H1 (cell line): ENCODE data around the gene DGCR8. TPM values are rescaled to one million over a fixed set of nuclear protein-coding genes. Genes with fewer than 3 reads are reported as not detected.

Source experiments
- CTCF ChIA-PET: fragments of 300-600 bp; sonication (Branson Sonifier 250); formaldehyde crosslinking; loops from one replicate; lab custom pipeline; 2021; ENCODE audit not compliant: partially characterized antibody; lab: Charles Lee
- POLR2A ChIA-PET: fragments of 300-600 bp; sonication (Branson Sonifier 250); formaldehyde crosslinking; loops from one replicate; lab custom pipeline; 2021; ENCODE audit warnings: inconsistent platforms; ENCODE audit not compliant: partially characterized antibody; lab: Charles Lee
- DNase-seq, 2 experiments: peaks; one replicate each; pipeline versions ENCODE4 v3.0.0 to v3.0.0-alpha.2; 2010 to 2022; ENCODE audit warnings: low spot score in 2 of 2, low read depth in 1 of 2, mixed read lengths in 1 of 2
- FAIRE-seq: peaks from 2 replicates; lab custom pipeline; 2011; peaks lifted over from hg19 to GRCh38; lab: Jason Lieb, UNC
- H2AFZ ChIP-seq: 2 replicates; pipeline ENCODE4 v1.8.1; 2012; ENCODE audit warnings: low read length, inconsistent platforms
- H2AK5ac ChIP-seq: 2 replicates; pipeline ENCODE4 v1.6.1; 2013; ENCODE audit warnings: low read depth, low read length
- H2BK120ac ChIP-seq: replicated peaks from 2 replicates; pipeline ENCODE3; 2013; ENCODE audit warnings: low read depth, low read length, inconsistent platforms
- H2BK12ac ChIP-seq: 2 replicates; pipeline ENCODE4 v1.6.1; 2013; ENCODE audit warnings: low read depth, low read length
- H2BK15ac ChIP-seq: 2 replicates; pipeline ENCODE4 v1.6.1; 2013; ENCODE audit warnings: low read length
- H2BK20ac ChIP-seq: 2 replicates; pipeline ENCODE4 v1.6.1; 2013; ENCODE audit warnings: low read length
- H2BK5ac ChIP-seq: 2 replicates; pipeline ENCODE4 v1.6.1; 2013; ENCODE audit warnings: low read depth, low read length
- H3K14ac ChIP-seq: 2 replicates; pipeline ENCODE4 v1.6.1; 2013; ENCODE audit warnings: inconsistent platforms; ENCODE audit not compliant: insufficient read length
- H3K18ac ChIP-seq: 2 replicates; pipeline ENCODE4 v1.6.1; 2013; ENCODE audit warnings: low read length; ENCODE audit errors: extremely low read depth
- H3K23ac ChIP-seq: 2 replicates; pipeline ENCODE4 v1.6.1; 2013; ENCODE audit warnings: inconsistent platforms; ENCODE audit not compliant: insufficient read length
- H3K23me2 ChIP-seq: 2 replicates; pipeline ENCODE4 v1.6.1; 2013; ENCODE audit warnings: low read depth, low read length
- H3K27ac ChIP-seq: 2 replicates; pipeline ENCODE4 v1.6.1; 2011; ENCODE audit warnings: low read depth, low read length, inconsistent platforms
- H3K27me3 ChIP-seq, 4 experiments: replicated peaks in 1 of 4; 1 replicate in 1 of 4; 2 replicates in 3 of 4; pipeline versions ENCODE4 v1.6.1 to v1.8.1; 2011 to 2013; ENCODE audit warnings: low read length in 3 of 4, mild to moderate bottlenecking in 3 of 4, inconsistent platforms in 2 of 4, mixed read lengths in 2 of 4, moderate library complexity in 1 of 4; ENCODE audit not compliant: control insufficient read depth in 3 of 4, insufficient read depth in 3 of 4; ENCODE audit errors: extremely low read depth in 1 of 4
- H3K36me3 ChIP-seq, 4 experiments: 2 replicates each; pipeline versions ENCODE4 v1.6.1 to v1.8.1; 2011 to 2013; ENCODE audit warnings: mild to moderate bottlenecking in 4 of 4, low read length in 3 of 4, moderate library complexity in 2 of 4, control low read depth in 1 of 4, inconsistent platforms in 1 of 4; ENCODE audit not compliant: insufficient read depth in 4 of 4, control insufficient read depth in 2 of 4
- H3K4ac ChIP-seq: replicated peaks from 2 replicates; pipeline ENCODE3; 2013; ENCODE audit warnings: low read length, low read depth, mixed read lengths, inconsistent platforms; ENCODE audit not compliant: insufficient read length
- H3K4me1 ChIP-seq, 4 experiments: replicated peaks in 1 of 4; 1 replicate in 1 of 4; 2 replicates in 3 of 4; pipeline versions ENCODE4 v1.6.1 to v1.8.1; 2011 to 2013; ENCODE audit warnings: low read length in 3 of 4, inconsistent platforms in 2 of 4, mixed read lengths in 1 of 4; ENCODE audit not compliant: insufficient read depth in 4 of 4, control insufficient read depth in 3 of 4
- H3K4me2 ChIP-seq, 2 experiments: 2 replicates each; pipeline versions ENCODE4 v1.6.1 to v1.8.1; 2011 to 2013; ENCODE audit warnings: low read depth in 2 of 2, low read length in 2 of 2, control low read depth in 1 of 2, inconsistent platforms in 1 of 2, mild to moderate bottlenecking in 1 of 2; ENCODE audit not compliant: insufficient read depth in 1 of 2
- H3K4me3 ChIP-seq, 4 experiments: fragments of 200-600, 300-600 bp in 1 of 4; sonication (generic), shearing (Covaris generic), sonication (Bioruptor Twin) in 1 of 4; 2 replicates each; pipeline versions ENCODE4 v1.5.1 to v1.8.1; 2011 to 2016; ENCODE audit warnings: low read length in 4 of 4, low read depth in 3 of 4, control low read depth in 2 of 4, inconsistent platforms in 2 of 4, mild to moderate bottlenecking in 2 of 4, mixed read lengths in 1 of 4, moderate library complexity in 1 of 4; ENCODE audit not compliant: insufficient read depth in 2 of 4; ENCODE audit errors: extremely low read depth in 1 of 4
- H3K56ac ChIP-seq: replicated peaks from 2 replicates; pipeline ENCODE3; 2013; ENCODE audit warnings: low read depth, mild to moderate bottlenecking, mixed read lengths, low read length, inconsistent platforms; ENCODE audit not compliant: insufficient read length
- H3K79me1 ChIP-seq: 2 replicates; pipeline ENCODE4 v1.6.1; 2013; ENCODE audit warnings: low read depth, low read length, control low read depth
- H3K79me2 ChIP-seq, 2 experiments: 2 replicates each; pipeline versions ENCODE4 v1.6.1 to v1.8.1; 2012 to 2013; ENCODE audit warnings: low read length in 2 of 2, mild to moderate bottlenecking in 2 of 2, inconsistent platforms in 1 of 2; ENCODE audit not compliant: insufficient read depth in 2 of 2, control insufficient read depth in 1 of 2
- H3K9ac ChIP-seq, 4 experiments: replicated peaks in 1 of 4; 1 replicate in 1 of 4; 2 replicates in 3 of 4; pipeline versions ENCODE4 v1.6.1 to v1.8.1; 2011 to 2013; ENCODE audit warnings: low read depth in 3 of 4, low read length in 3 of 4, control low read depth in 2 of 4, mild to moderate bottlenecking in 2 of 4, moderate library complexity in 2 of 4, inconsistent platforms in 1 of 4; ENCODE audit errors: extremely low read depth in 1 of 4
- H3K9me3 ChIP-seq, 2 experiments: 2 replicates each; pipeline versions ENCODE4 v1.6.1 to v1.8.1; 2012 to 2013; ENCODE audit warnings: mild to moderate bottlenecking in 2 of 2, moderate library complexity in 2 of 2, control low read depth in 1 of 2, inconsistent platforms in 1 of 2, low read depth in 1 of 2, low read length in 1 of 2, mixed read lengths in 1 of 2; ENCODE audit not compliant: insufficient read depth in 2 of 2
- H4K20me1 ChIP-seq, 2 experiments: replicated peaks in 1 of 2; 2 replicates each; pipeline versions ENCODE3 to v1.8.1; 2011 to 2013; ENCODE audit warnings: inconsistent platforms in 2 of 2, low read length in 2 of 2, mild to moderate bottlenecking in 1 of 2; ENCODE audit not compliant: insufficient read depth in 2 of 2, control insufficient read depth in 1 of 2
- H4K5ac ChIP-seq: 2 replicates; pipeline ENCODE4 v1.6.1; 2013; ENCODE audit warnings: low read length, low read depth, mixed read lengths, inconsistent platforms; ENCODE audit not compliant: insufficient read length
- H4K8ac ChIP-seq: 2 replicates; pipeline ENCODE4 v1.8.0; 2013; ENCODE audit warnings: mild to moderate bottlenecking, moderate library complexity, low read length, inconsistent platforms; ENCODE audit not compliant: insufficient read depth; ENCODE audit errors: extremely low read depth
- H4K91ac ChIP-seq: replicated peaks from 2 replicates; pipeline ENCODE3; 2013; ENCODE audit warnings: low read length, mixed read lengths, inconsistent platforms; ENCODE audit not compliant: insufficient read length
- CBX5 ChIP-seq: fragments of 300-800, 300-1000 bp; sonication (generic); IDR thresholded peaks from 2 replicates; pipeline ENCODE4 v1.7.1; 2016; ENCODE audit warnings: antibody characterized with exemption, low read length, low read depth
- GABPA ChIP-seq: IDR thresholded peaks from 2 replicates; pipeline ENCODE4 v1.6.1; 2011; ENCODE audit warnings: mild to moderate bottlenecking, low read length, moderate library complexity, borderline replicate concordance; ENCODE audit not compliant: insufficient read depth
- MAFK ChIP-seq: IDR thresholded peaks from 2 replicates; pipeline ENCODE4 v1.6.1; 2012; ENCODE audit warnings: low read depth, mild to moderate bottlenecking, improper control_type of control experiment, low read length
- POLR2A ChIP-seq, 2 experiments: IDR thresholded peaks; 1 replicate in 1 of 2; 2 replicates in 1 of 2; pipeline ENCODE4 v1.6.1; 2011; ENCODE audit warnings: low read depth in 2 of 2, low read length in 2 of 2, mild to moderate bottlenecking in 2 of 2; ENCODE audit errors: control extremely low read depth in 1 of 2
- RXRA ChIP-seq: IDR thresholded peaks from 2 replicates; pipeline ENCODE4 v1.6.1; 2011; ENCODE audit warnings: low read depth, mild to moderate bottlenecking, low read length, moderate library complexity; ENCODE audit not compliant: insufficient read depth
- SIRT6 ChIP-seq: IDR thresholded peaks from one replicate; pipeline ENCODE4 v1.7.1; 2012; ENCODE audit warnings: low read length, inconsistent platforms
- SIX5 ChIP-seq: IDR thresholded peaks from 2 replicates; pipeline ENCODE4 v1.6.1; 2011; ENCODE audit warnings: mild to moderate bottlenecking, low read depth, low read length
- WGBS, 2 experiments: shearing (Covaris generic) in 1 of 2; methylation state at CpG; one replicate each; pipeline versions ENCODE4 v1.1.6 to v1.1.7; 2013 to 2015; ENCODE audit warnings: low lambda C conversion rate in 2 of 2, mixed read lengths in 2 of 2, inconsistent platforms in 1 of 2, low coverage in 1 of 2, missing lambda C conversion rate in 1 of 2; ENCODE audit not compliant: insufficient replicate concordance in 2 of 2, insufficient coverage in 1 of 2, insufficient read length in 1 of 2; ENCODE audit errors: extremely low coverage in 1 of 2, missing lambda C conversion rate in 1 of 2; 5-methylcytosine and 5-hydroxymethylcytosine counted together
- polyA plus RNA-seq, 7 experiments: library from polyadenylated mRNA; depleted of rRNA in 3 of 7; stranded (reverse) in 5 of 7; unstranded in 2 of 7; fragments of >200 nt in 5 of 7; fragments of 200-250 nt in 2 of 7; gene quantifications; 1 replicate in 5 of 7; 2 replicates in 1 of 7; 4 replicates in 1 of 7; pipeline versions ENCODE4 v1.2.1 to v1.2.3, GENCODE V29; 2011 to 2013; ENCODE audit warnings: missing spikeins in 2 of 7, mixed read lengths in 2 of 7
- total RNA-seq: library from RNA; stranded (reverse); fragmentation: NEBNext Ultra II Directional; extraction: Animal tissue kit (Norgen Biotek cat#: 25700); gene quantifications from 2 replicates; pipeline ENCODE4 v1.2.1, GENCODE V29; 2021
- TF ChIP-seq, protein P1 (sequence below): IDR thresholded peaks from 2 replicates; pipeline ENCODE4 v1.6.1; 2011; ENCODE audit warnings: low read length, improper control_type of control experiment
- TF ChIP-seq, protein P2 (sequence below): IDR thresholded peaks from 2 replicates; pipeline ENCODE4 v1.6.1; 2012; ENCODE audit warnings: low read length, inconsistent platforms
- TF ChIP-seq, protein P3 (sequence below): IDR thresholded peaks from 2 replicates; pipeline ENCODE4 v1.6.1; 2012; ENCODE audit warnings: inconsistent platforms

Gene DGCR8
- total and polyA plus RNA-seq, 2 of the 8 experiments (the other 6 are each of a cell fraction or from before 2014, with no cell fraction given) = 23.7 to 43.7 TPM

DNA sequence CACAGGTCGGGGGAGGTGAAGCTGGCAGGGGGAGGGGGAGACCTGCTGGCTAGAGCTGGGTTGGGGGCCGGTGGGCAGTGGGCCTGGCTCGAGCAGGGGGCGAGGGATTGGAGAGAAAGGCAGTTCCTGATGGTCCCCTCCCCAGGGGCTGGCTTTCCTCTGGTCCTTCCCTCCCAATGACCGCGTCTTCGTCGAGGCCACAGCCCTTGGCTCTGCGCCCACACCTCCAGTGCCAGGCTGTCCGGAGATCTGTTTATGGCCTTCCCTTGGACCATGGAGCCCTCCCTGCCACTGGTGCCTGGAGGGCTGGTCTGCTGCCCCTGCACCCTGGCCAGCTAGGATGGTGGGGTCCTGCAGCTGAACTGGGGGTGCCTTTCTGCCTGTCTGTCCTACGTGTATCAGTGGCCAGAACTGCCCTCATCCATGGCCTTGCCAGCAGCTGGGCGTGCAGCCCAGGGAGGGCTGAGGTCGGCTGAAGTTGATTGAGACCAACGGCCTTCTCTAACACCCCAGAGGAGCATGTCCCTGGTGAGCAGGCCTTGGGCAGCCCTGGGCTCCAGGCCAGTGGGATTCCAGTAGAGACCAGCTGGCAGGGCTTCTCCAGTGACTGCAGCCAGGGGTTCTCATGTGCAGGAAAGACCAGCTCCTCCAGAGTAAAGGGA is 46.9 kb upstream of the DGCR8 start:
- no peak overlapping the region for H3K56ac ChIP-seq
- TF ChIP-seq MAFK (no peak), GABPA (no peak), CBX5 (no peak), SIRT6 (no peak), RXRA (no peak), POLR2A (IDR thresholded peaks at IDR 0.05; ENCODE audit: control extremely low read depth in 1 of 2, low read depth in 2 of 2, low read length in 2 of 2) (no peak), SIX5 (no peak)
- TF ChIP-seq, protein P1, sequence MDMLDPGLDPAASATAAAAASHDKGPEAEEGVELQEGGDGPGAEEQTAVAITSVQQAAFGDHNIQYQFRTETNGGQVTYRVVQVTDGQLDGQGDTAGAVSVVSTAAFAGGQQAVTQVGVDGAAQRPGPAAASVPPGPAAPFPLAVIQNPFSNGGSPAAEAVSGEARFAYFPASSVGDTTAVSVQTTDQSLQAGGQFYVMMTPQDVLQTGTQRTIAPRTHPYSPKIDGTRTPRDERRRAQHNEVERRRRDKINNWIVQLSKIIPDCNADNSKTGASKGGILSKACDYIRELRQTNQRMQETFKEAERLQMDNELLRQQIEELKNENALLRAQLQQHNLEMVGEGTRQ = no peak
- TF ChIP-seq, protein P2, sequence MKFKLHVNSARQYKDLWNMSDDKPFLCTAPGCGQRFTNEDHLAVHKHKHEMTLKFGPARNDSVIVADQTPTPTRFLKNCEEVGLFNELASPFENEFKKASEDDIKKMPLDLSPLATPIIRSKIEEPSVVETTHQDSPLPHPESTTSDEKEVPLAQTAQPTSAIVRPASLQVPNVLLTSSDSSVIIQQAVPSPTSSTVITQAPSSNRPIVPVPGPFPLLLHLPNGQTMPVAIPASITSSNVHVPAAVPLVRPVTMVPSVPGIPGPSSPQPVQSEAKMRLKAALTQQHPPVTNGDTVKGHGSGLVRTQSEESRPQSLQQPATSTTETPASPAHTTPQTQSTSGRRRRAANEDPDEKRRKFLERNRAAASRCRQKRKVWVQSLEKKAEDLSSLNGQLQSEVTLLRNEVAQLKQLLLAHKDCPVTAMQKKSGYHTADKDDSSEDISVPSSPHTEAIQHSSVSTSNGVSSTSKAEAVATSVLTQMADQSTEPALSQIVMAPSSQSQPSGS = no peak
- TF ChIP-seq, protein P3, sequence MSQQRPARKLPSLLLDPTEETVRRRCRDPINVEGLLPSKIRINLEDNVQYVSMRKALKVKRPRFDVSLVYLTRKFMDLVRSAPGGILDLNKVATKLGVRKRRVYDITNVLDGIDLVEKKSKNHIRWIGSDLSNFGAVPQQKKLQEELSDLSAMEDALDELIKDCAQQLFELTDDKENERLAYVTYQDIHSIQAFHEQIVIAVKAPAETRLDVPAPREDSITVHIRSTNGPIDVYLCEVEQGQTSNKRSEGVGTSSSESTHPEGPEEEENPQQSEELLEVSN = no peak

More for the DNA sequence above, 46.9 kb upstream of the DGCR8 start:
- ChIA-PET POLR2A (interaction anchor here (0.9 to 1.1 kb wide), 2 partner anchors 10 to 19 kb away, joined by 3 read pairs; no protein-coding TSS in a partner anchor), CTCF (interaction anchor here (1.0 to 1.5 kb wide), 6 partner anchors 10 to 80 kb away, joined by 3 to 9 read pairs (median 4); partner anchors contain the start of gene TANGO2)
- Histone ChIP-seq H3K79me1 (peaks cover 4% of the 10 kb centered on the region), H2AK5ac (no peak overlapping the region), H4K20me1 (peaks cover 2 to 10% of the 10 kb centered on the region in 2 experiments), H3K27me3 (no peaks in the 10 kb centered on the region), H3K9ac (no peak overlapping the region), H4K91ac (no peak overlapping the region), H3K4me1 (no peaks in the 10 kb centered on the region; a peak in 1 of 7 replicates), H3K79me2 (no peaks in the 10 kb centered on the region), H3K4me2 (no peak overlapping the region), H3K4me3 (no peak overlapping the region), H4K5ac (no peak overlapping the region), H2BK12ac (no peak overlapping the region), H3K27ac (no peak overlapping the region), H2BK15ac (no peak overlapping the region), H3K36me3 (no peaks in the 10 kb centered on the region), H3K9me3 (no peaks in the 10 kb centered on the region), H3K23ac (no peak overlapping the region), H3K23me2 (no peaks in the 10 kb centered on the region), H2BK5ac (no peak overlapping the region), H2BK120ac (no peak overlapping the region), H2AFZ (no peak overlapping the region), H2BK20ac (no peak overlapping the region), H3K18ac (no peak overlapping the region), H3K4ac (no peak overlapping the region), H3K14ac (no peak overlapping the region), H4K8ac (no peak overlapping the region)
- WGBS, 2 experiments = 85% methylated on average over 9 of the region's 14 CpGs; no CpG with 5 or more reads in 1 of the 2 experiments
- no peak for DNase-seq
- FAIRE-seq = no peak
